ENCODE results near the gene TLX1.

GRCh38 chr10:101095004-101095403, 36.1 kb upstream of the TLX1 start:
- no peak for TF ChIP-seq CTCF (IDR thresholded peaks at IDR 0.05; ENCODE audit: insufficient read depth, low read length, poor library complexity, severe bottlenecking)
- TF ChIP-seq EZH2phosphoT487 (conservative IDR thresholded peaks at IDR 0.05; ENCODE audit: low read length) = no peak

Data from SU-DHL-6 (cell line).